Heart left ventricle (tissue), 16 donors: ENCODE measurements around the gene P4HTM. TPM values are rescaled to one million over a fixed set of nuclear protein-coding genes. Genes with fewer than 3 reads are reported as not detected.
"Not testable (repeated sequence)": the region's sequence is repeated elsewhere in the genome, so short reads cannot be mapped to it uniquely, and the experiment has no call there.

ENCODE experiments used
- ATAC-seq, 4 donors: fragments of 200-7000 bp; cut with Tn5 transposase; one replicate each; pipeline ENCODE4 v1.9.1; 2020 to 2022; ENCODE audit warnings: moderate library complexity in 4 of 4, mild to moderate bottlenecking in 3 of 4, moderate number of reproducible peaks in 1 of 4
- DNase-seq, 5 donors: peaks; one replicate each; pipeline ENCODE4 v3.0.0-alpha.2; 2020
- H3K27ac ChIP-seq, 12 donors: fragments of 200-600 bp; sonication (generic) in 4 of 12; one replicate each; pipeline versions ENCODE4 v1.5.0 to v1.8.0; 2016 to 2022; ENCODE audit warnings: mild to moderate bottlenecking in 2 of 12
- H3K27me3 ChIP-seq, 9 donors: fragments of 200-600 bp; sonication (generic) in 2 of 9; one replicate each; pipeline versions ENCODE4 v1.5.1 to v1.8.0; 2016 to 2022; ENCODE audit warnings: mild to moderate bottlenecking in 3 of 9
- H3K36me3 ChIP-seq, 9 donors: fragments of 200-600 bp; sonication (generic) in 2 of 9; one replicate each; pipeline versions ENCODE4 v1.5.0 to v1.8.0; 2018 to 2022; ENCODE audit warnings: mild to moderate bottlenecking in 2 of 9
- H3K4me1 ChIP-seq, 12 donors: fragments of 200-600 bp; sonication (generic) in 4 of 12; one replicate each; pipeline versions ENCODE4 v1.5.0 to v1.8.0; 2016 to 2022; ENCODE audit warnings: mild to moderate bottlenecking in 3 of 12
- H3K4me3 ChIP-seq, 12 donors: fragments of 200-600 bp; sonication (generic) in 4 of 12; one replicate each; pipeline versions ENCODE4 v1.5.0 to v1.8.0; 2017 to 2022; ENCODE audit warnings: mild to moderate bottlenecking in 9 of 12, moderate library complexity in 4 of 12
- H3K9me3 ChIP-seq, 12 donors: fragments of 200-600 bp; sonication (generic) in 4 of 12; one replicate each; pipeline versions ENCODE4 v1.5.0 to v1.8.0; 2016 to 2022; ENCODE audit warnings: mild to moderate bottlenecking in 1 of 12
- CTCF ChIP-seq, 12 donors: fragments of 200-600 bp; sonication (generic) in 4 of 12; IDR thresholded peaks; one replicate each; pipeline versions ENCODE4 v1.5.0 to v1.8.0; 2018 to 2022; ENCODE audit warnings: antibody characterized with exemption in 12 of 12, mild to moderate bottlenecking in 5 of 12
- POLR2A ChIP-seq, 2 donors: fragments of 450-650 bp; IDR thresholded peaks; one replicate each; pipeline ENCODE4 v1.6.1; 2017; ENCODE audit warnings: antibody characterized with exemption in 2 of 2, mild to moderate bottlenecking in 2 of 2, moderate library complexity in 2 of 2
- WGBS, 4 donors: extraction: QIAGEN DNeasy Blood & Tissue Kit in 2 of 4; methylation state at CpG; one replicate each; pipeline versions ENCODE4 v1.1.5 to v1.1.7; 2013 to 2018; 5-methylcytosine and 5-hydroxymethylcytosine counted together
- intact Hi-C, 10 donors: fragments of 100-400 bp; cut with DNase I; formaldehyde crosslinking; loops; one replicate each; pipeline versions ENCODE4 v1.11.1 to v1.14.2; 2022
- polyA plus RNA-seq, 2 donors: library from polyadenylated mRNA; stranded (reverse); fragments of 200-250 nt; gene quantifications; one replicate each; pipeline ENCODE4 v1.2.3, GENCODE V29; 2013
- total RNA-seq, 9 donors: library from RNA; depleted of rRNA in 2 of 9; stranded (reverse); fragments of >200 nt in 2 of 9; fragmentation: NEBNext Ultra II Directional in 3 of 9; extraction: Animal tissue kit (Norgen Biotek cat#: 25700) in 3 of 9; gene quantifications; one replicate each; pipeline versions ENCODE4 v1.1.0 to v1.2.4, GENCODE V29; 2016 to 2023
- donor health status: ischemic (EF 13 %, LVEDD 7.1; RV severe dilation, severe dysfunction).
- donor health status: healthy with polysubstance abuse.
- donor health status: DM: no; HTN: yes; CAD: no.
- donor health status: DM: no; HTN: no; CAD: no.
- donor health status: ischemic (EF 25% LVEDD 6.9; RV normal size, moderate dysfunction).
- donor health status: ischemic (EF 25% LVEDD 5.7; RV mildly dilated, moderate dysfunction).
- donor health status: healthy.
- donor health status: DM: yes; HTN: yes; CAD: no.
- donor health status: ischemic (EF 35%, LVEDD 5.7; RV mildly dilated, moderate dysfunction).
- donor health status: nonischemic (EF 11% LVEDD 7.7; RV severe dilation, severe dysfunction).
- donor health status: DM: yes; HTN: yes; CAD: no.
- donor health status: PGD.
- donor health status: ischemic (EF 29% LVEDD 5.4; RV normal size, mild dysfunction).
- donor health status: nonischemic (EF 23%, LVEDD 6.1; RV moderate dilation, normal function).

P4HTM gene
- total and polyA plus RNA-seq, 11 donors: 19.0 to 42.7 (median 33.9) TPM

GRCh38 chr3:49007771-49008528 lies 17.9 kb downstream of the P4HTM start:
- peak; percentile 60 to 81 (median 80) for ATAC-seq

GRCh38 chr3:49008627-49009026 lies 18.6 kb downstream of the P4HTM start:
- ATAC-seq, intact Hi-C loops, H3K27me3 ChIP-seq, H3K9me3 ChIP-seq, DNase-seq: not testable (repeated sequence)
- H3K4me3 ChIP-seq: peak overlapping the region in 5 of 12 donors; percentile 62 to 91 (median 79)
- H3K36me3 ChIP-seq: peaks cover 0 to 29% (median 8%) of the 10 kb centered on the region in 9 donors
- 88 to 90% (median 89%) methylated on average over 5 of the region's 5 CpGs for WGBS, 4 donors
- H3K27ac ChIP-seq: peak overlapping the region in 9 of 12 donors; percentile 91 to 99 (median 96)
- H3K4me1 ChIP-seq: peaks cover 0 to 35% (median 23%) of the 10 kb centered on the region in 12 donors

More at GRCh38 chr3:49007771-49008528, 17.9 kb downstream of the P4HTM start:
- Histone ChIP-seq H3K9me3 (no peaks in the 10 kb centered on the region), H3K4me3 (peak overlapping the region; percentile 62 to 94 (median 77)), H3K4me1 (peaks cover 0 to 28% (median 20%) of the 10 kb centered on the region in 12 donors), H3K36me3 (peaks cover 0 to 23% (median 8%) of the 10 kb centered on the region in 9 donors), H3K27ac (peak overlapping the region; percentile 70 to 99 (median 94)), H3K27me3 (no peaks in the 10 kb centered on the region)
- DNase-seq: peak; percentile 89 to 95 (median 90)
- TF ChIP-seq CTCF (IDR thresholded peaks at IDR 0.05): no peak
- no peak for TF ChIP-seq POLR2A (IDR thresholded peaks at IDR 0.05)
- intact Hi-C loops: no loop called here
- WGBS, 4 donors: 16 to 26% (median 21%) methylated on average over 27 to 41 of the region's 41 CpGs

GRCh38 chr3:49009396-49009795 lies 19.4 kb downstream of the P4HTM start:
- no peak for ATAC-seq
- 71 to 76% (median 73%) methylated on average over 3 of the region's 3 CpGs for WGBS, 4 donors
- Histone ChIP-seq H3K27ac (no peak overlapping the region), H3K4me1 (peaks cover 0 to 37% (median 23%) of the 10 kb centered on the region in 12 donors), H3K9me3 (no peaks in the 10 kb centered on the region), H3K27me3 (no peaks in the 10 kb centered on the region), H3K36me3 (peaks cover 0 to 32% (median 16%) of the 10 kb centered on the region in 9 donors), H3K4me3 (no peak overlapping the region)
- intact Hi-C loops: no loop called here
- TF ChIP-seq CTCF (IDR thresholded peaks at IDR 0.05): no peak
- no peak for TF ChIP-seq POLR2A (IDR thresholded peaks at IDR 0.05)
- DNase-seq: no peak

- Histone ChIP-seq H3K4me3 (no peak overlapping the region), H3K27me3 (no peaks in the 10 kb centered on the region), H3K4me1 (peaks cover 0 to 33% (median 20%) of the 10 kb centered on the region in 12 donors), H3K9me3 (no peaks in the 10 kb centered on the region), H3K36me3 (peaks cover 0 to 57% (median 39%) of the 10 kb centered on the region in 9 donors), H3K27ac (peak overlapping the region in 9 of 12 donors; percentile 49 to 69 (median 54))
- DNase-seq (peak in 2 of 5 donors; percentile 53 to 63), ATAC-seq (peak; percentile 19 to 32 (median 24))
- intact Hi-C loops: no loop called here
- no peak for TF ChIP-seq POLR2A (IDR thresholded peaks at IDR 0.05)
- no peak for TF ChIP-seq CTCF (IDR thresholded peaks at IDR 0.05)
- WGBS, 4 donors: 50 to 75% (median 59%) methylated on average over 9 to 17 of the region's 17 CpGs
Observed at GRCh38 chr3:49012441-49013017, 22.5 kb downstream of the P4HTM start.
